Inflammatory macrophage treated with lipopolysaccharide for 1 hour (primary cell): ENCODE data around the gene SEPTIN10.
A peak's percentile ranks its signal among the peaks of the same experiment; 100 is the strongest.
"Not testable (repeated sequence)": the region's sequence is repeated elsewhere in the genome, so short reads cannot be mapped to it uniquely, and the experiment has no call there.

Experiments used
- DNase-seq, 2 donors: peaks; one replicate each; pipeline ENCODE4 v3.0.0-alpha.2; 2020 to 2022

The SEPTIN10 gene

GRCh38 chr2:109597283-109597682 is 16.5 kb downstream of the SEPTIN10 start:
- DNase-seq: no peak

GRCh38 chr2:109595644-109596043 is 18.1 kb downstream of the SEPTIN10 start:
- DNase-seq: no peak

- DNase-seq: no peak
Measured at GRCh38 chr2:109594246-109594885, 19.4 kb downstream of the SEPTIN10 start.

- no peak for DNase-seq
Measured at GRCh38 chr2:109592905-109593304, 20.9 kb downstream of the SEPTIN10 start.

GRCh38 chr2:109591206-109591605 is 22.6 kb downstream of the SEPTIN10 start:
- peak in 1 of 2 donors; percentile 9 for DNase-seq

GRCh38 chr2:109586687-109587086 is 27.1 kb downstream of the SEPTIN10 start:
- DNase-seq: no peak

GRCh38 chr2:109582928-109583895 is 30.6 kb downstream of the SEPTIN10 start:
- DNase-seq: no peak

GRCh38 chr2:109577630-109578029 is 36.1 kb downstream of the SEPTIN10 start:
- DNase-seq: not testable (repeated sequence)

- DNase-seq: no peak
Measured at GRCh38 chr2:109575373-109575772, 38.4 kb downstream of the SEPTIN10 start.

GRCh38 chr2:109563980-109564550 is 49.7 kb downstream of the SEPTIN10 start:
- peak in 1 of 2 donors; percentile 11 for DNase-seq

- DNase-seq: no peak
Measured at GRCh38 chr2:109563288-109563687, 50.5 kb downstream of the SEPTIN10 start.

GRCh38 chr2:109562421-109562820 is 51.3 kb downstream of the SEPTIN10 start:
- no peak for DNase-seq

- no peak for DNase-seq
Measured at GRCh38 chr2:109560265-109560664, 53.5 kb downstream of the SEPTIN10 start.

GRCh38 chr2:109558076-109558882 is 55.5 kb downstream of the SEPTIN10 start:
- DNase-seq: peak; percentile 26 to 62

GRCh38 chr2:109557309-109557708 is 56.5 kb downstream of the SEPTIN10 start:
- no peak for DNase-seq

- DNase-seq: no peak
Measured at GRCh38 chr2:109555346-109555900, 58.3 kb downstream of the SEPTIN10 start.

GRCh38 chr2:109554758-109555157 is 59.0 kb downstream of the SEPTIN10 start:
- no peak for DNase-seq

GRCh38 chr2:109549016-109549590 is 64.7 kb downstream of the SEPTIN10 start:
- DNase-seq: no peak

GRCh38 chr2:109547280-109547679 is 66.5 kb downstream of the SEPTIN10 start:
- no peak for DNase-seq

- peak; percentile 28 to 79 for DNase-seq
Measured at GRCh38 chr2:109545828-109546713, 67.7 kb downstream of the SEPTIN10 start.

GRCh38 chr2:109542384-109542783 is 71.4 kb downstream of the SEPTIN10 start:
- DNase-seq: no peak
